MCF 10A (cell line): Measurements from ENCODE around the gene ELK3. TPM values are rescaled to one million over a fixed set of nuclear protein-coding genes. Genes with fewer than 3 reads are reported as not detected.

Experiments
- BruUV-seq: library from RNA; stranded (reverse); fragments of 400-500 nt; replicated peaks from 2 replicates; lab custom pipeline; 2021; lab: Mats Ljungman, UMichigan
- CTCF ChIA-PET: fragments of 300-600 bp; sonication (Branson Sonifier 250); formaldehyde crosslinking; extraction: SDS; loops from one replicate; lab custom pipeline; 2021; ENCODE audit warnings: antibody characterized with exemption, inconsistent platforms; lab: Yijun Ruan, JAX
- POLR2A ChIA-PET: fragments of 300-600, 350-650 bp; sonication (Branson Sonifier 250); formaldehyde crosslinking; extraction: SDS; loops from one replicate; lab custom pipeline; 2020; ENCODE audit warnings: antibody characterized with exemption, inconsistent platforms; lab: Yijun Ruan, JAX
- DNase-seq: peaks from one replicate; pipeline ENCODE4 v3.0.0-alpha.2; 2018; ENCODE audit not compliant: unreplicated experiment
- H3K27ac Mint-ChIP-seq: one replicate; pipeline ENCODE4 v1.8.0; 2022; ENCODE audit warnings: mild to moderate bottlenecking, low read depth, mixed read lengths; ENCODE audit not compliant: unreplicated experiment
- H3K27me3 Mint-ChIP-seq: one replicate; pipeline ENCODE4 v1.8.0; 2022; ENCODE audit warnings: mixed read lengths; ENCODE audit not compliant: insufficient read depth, unreplicated experiment
- H3K36me3 Mint-ChIP-seq: one replicate; pipeline ENCODE4 v1.8.0; 2022; ENCODE audit warnings: mild to moderate bottlenecking, moderate library complexity, mixed read lengths; ENCODE audit not compliant: insufficient read depth, unreplicated experiment
- H3K4me1 Mint-ChIP-seq: one replicate; pipeline ENCODE4 v1.8.0; 2022; ENCODE audit warnings: mixed read lengths; ENCODE audit not compliant: insufficient read depth, unreplicated experiment
- H3K4me3 Mint-ChIP-seq: one replicate; pipeline ENCODE4 v1.8.0; 2022; ENCODE audit warnings: mild to moderate bottlenecking, moderate library complexity, mixed read lengths; ENCODE audit not compliant: unreplicated experiment
- H3K9me3 Mint-ChIP-seq: one replicate; pipeline ENCODE4 v1.8.0; 2022; ENCODE audit warnings: mixed read lengths; ENCODE audit not compliant: unreplicated experiment
- intact Hi-C: fragments of 100-400 bp; cut with micrococcal nuclease; formaldehyde crosslinking; loops from 2 replicates; pipeline ENCODE4 v1.14.1; 2022
- total RNA-seq: library from RNA; stranded (reverse); gene quantifications from 2 replicates; pipeline ENCODE4 v1.2.3, GENCODE V29; 2022
- TF ChIP-seq, protein P1 (sequence below): fragments of 200-600 bp; IDR thresholded peaks from one replicate; pipeline ENCODE4 v1.8.0; 2022; ENCODE audit warnings: antibody characterized with exemption, mild to moderate bottlenecking; ENCODE audit not compliant: unreplicated experiment

The ELK3 gene
- total RNA-seq, 1 experiment from 2014 or later, result 50.1 TPM

GRCh38 chr12:96176575-96176974 is 17.6 kb upstream of the ELK3 start:
- Mint-ChIP-seq H3K4me3 (no peak overlapping the region), H3K36me3 (no peaks in the 10 kb centered on the region), H3K27ac (no peak overlapping the region), H3K9me3 (no peaks in the 10 kb centered on the region), H3K27me3 (no peaks in the 10 kb centered on the region), H3K4me1 (no peaks in the 10 kb centered on the region)
- DNase-seq, result no peak
- intact Hi-C loops, result no loop called here
- POLR2A ChIA-PET, result interaction anchor here (0.6 to 1.6 kb wide), 3 partner anchors 16 to 136 kb away, joined by 3 to 4 read pairs (median 3); no protein-coding TSS in a partner anchor
- CTCF ChIA-PET, result interaction anchor here (0.5 to 0.6 kb wide), 3 partner anchors 159 to 1687 kb away, joined by 3 to 4 read pairs (median 3); no protein-coding TSS in a partner anchor
- BruUV-seq, result no TSS peak
- TF ChIP-seq, protein P1, sequence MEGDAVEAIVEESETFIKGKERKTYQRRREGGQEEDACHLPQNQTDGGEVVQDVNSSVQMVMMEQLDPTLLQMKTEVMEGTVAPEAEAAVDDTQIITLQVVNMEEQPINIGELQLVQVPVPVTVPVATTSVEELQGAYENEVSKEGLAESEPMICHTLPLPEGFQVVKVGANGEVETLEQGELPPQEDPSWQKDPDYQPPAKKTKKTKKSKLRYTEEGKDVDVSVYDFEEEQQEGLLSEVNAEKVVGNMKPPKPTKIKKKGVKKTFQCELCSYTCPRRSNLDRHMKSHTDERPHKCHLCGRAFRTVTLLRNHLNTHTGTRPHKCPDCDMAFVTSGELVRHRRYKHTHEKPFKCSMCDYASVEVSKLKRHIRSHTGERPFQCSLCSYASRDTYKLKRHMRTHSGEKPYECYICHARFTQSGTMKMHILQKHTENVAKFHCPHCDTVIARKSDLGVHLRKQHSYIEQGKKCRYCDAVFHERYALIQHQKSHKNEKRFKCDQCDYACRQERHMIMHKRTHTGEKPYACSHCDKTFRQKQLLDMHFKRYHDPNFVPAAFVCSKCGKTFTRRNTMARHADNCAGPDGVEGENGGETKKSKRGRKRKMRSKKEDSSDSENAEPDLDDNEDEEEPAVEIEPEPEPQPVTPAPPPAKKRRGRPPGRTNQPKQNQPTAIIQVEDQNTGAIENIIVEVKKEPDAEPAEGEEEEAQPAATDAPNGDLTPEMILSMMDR, result no peak

DNA sequence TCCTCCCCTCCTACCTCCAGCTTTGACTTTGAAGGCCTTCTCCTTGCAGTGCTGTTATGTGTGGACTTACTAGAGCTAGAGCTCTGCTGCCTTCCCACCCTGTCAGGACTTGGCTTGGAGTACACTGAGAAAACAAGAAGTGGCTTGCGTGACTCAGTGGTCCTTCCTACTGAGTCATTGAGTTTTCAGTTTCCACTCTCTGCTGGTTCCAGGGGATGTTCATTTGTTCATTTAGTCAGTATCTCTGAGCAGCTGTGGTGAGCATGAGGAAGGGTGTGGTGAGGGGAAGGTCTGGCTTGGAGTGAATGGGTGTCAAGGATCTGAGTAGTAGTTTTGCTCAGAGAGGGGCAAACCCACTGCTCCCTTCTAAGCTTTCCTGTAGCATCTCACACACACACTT is 17.2 kb upstream of the ELK3 start:
- no TSS peak for BruUV-seq
- CTCF ChIA-PET, result interaction anchor here (0.5 to 0.7 kb wide), 3 partner anchors 212 to 1687 kb away, joined by 3 read pairs; no protein-coding TSS in a partner anchor
- H3K4me3 Mint-ChIP-seq, result no peak overlapping the region
- no peaks in the 10 kb centered on the region for H3K27me3 Mint-ChIP-seq
- TF ChIP-seq, protein P1, result no peak
- DNase-seq, result peak; percentile 39
- POLR2A ChIA-PET, result interaction anchor here (1.0 to 1.6 kb wide), 2 partner anchors 16 to 18 kb away, joined by 3 to 4 read pairs; no protein-coding TSS in a partner anchor
- H3K27ac Mint-ChIP-seq, result no peak overlapping the region
- no peaks in the 10 kb centered on the region for H3K9me3 Mint-ChIP-seq
- intact Hi-C loops, result no loop called here
- H3K4me1 Mint-ChIP-seq, result no peaks in the 10 kb centered on the region
- no peaks in the 10 kb centered on the region for H3K36me3 Mint-ChIP-seq

DNA sequence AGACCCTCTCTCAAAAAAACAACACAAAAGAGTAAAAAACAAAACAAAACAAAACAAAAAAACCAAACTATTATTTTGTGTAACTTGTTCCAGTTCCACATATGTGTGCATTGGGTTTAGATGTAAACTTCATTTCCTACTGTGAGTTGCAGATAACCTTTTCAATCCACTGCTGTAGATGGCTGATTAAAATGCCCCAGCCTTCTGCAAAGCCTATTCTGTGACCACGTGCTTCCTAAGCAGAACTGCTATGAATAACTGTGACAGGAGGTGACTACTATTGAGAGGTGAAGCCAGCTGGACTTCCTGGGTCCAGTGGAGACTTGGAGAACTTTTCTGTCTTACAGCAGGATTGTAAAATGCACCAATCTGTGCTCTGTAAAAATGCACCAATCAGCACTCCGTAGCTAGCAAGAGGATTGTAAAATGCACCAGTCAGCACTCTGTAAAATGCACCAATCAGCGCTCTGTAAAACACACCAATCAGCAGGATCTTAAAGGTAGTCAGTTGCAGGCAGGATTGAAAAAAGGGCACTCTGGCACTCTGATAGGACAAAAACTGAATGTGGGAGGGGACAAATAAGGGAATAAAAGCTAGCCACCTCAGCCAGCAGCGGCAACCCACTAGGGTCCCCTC is 10.3 kb upstream of the ELK3 start:
- no peak for DNase-seq
- H3K4me3 Mint-ChIP-seq, result no peak overlapping the region
- intact Hi-C loops, result no loop called here
- BruUV-seq, result no TSS peak
- ChIA-PET CTCF (interaction anchor here (0.6 kb wide), 2 partner anchors 92 to 117 kb away, joined by 3 read pairs; no protein-coding TSS in a partner anchor), POLR2A (no interaction called here)
- H3K36me3 Mint-ChIP-seq, result no peaks in the 10 kb centered on the region
- TF ChIP-seq, protein P1, result no peak
- no peaks in the 10 kb centered on the region for H3K9me3 Mint-ChIP-seq
- no peaks in the 10 kb centered on the region for H3K27me3 Mint-ChIP-seq
- peaks cover 7% of the 10 kb centered on the region for H3K4me1 Mint-ChIP-seq
- H3K27ac Mint-ChIP-seq, result no peak overlapping the region

DNA sequence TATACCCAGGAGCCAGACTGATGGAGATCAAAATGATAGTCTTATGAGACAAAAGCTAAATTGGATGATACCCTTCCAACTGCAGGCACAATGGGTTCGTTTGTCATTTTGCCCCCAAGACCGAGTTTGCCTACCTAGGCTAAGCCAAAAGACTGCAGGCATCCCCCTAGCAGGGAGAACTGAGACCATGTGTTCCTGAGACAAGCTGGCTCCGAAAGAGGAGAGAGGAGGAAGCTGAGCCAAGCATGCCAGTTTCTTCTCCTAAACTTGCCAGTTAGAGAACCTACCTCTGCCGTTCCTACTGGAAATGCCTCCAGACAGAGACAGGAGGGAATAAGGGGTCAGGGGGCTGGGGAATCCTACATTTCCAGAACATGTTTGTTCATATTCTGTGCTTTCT is 8.3 kb upstream of the ELK3 start:
- BruUV-seq, result no TSS peak
- DNase-seq, result no peak
- no peaks in the 10 kb centered on the region for H3K9me3 Mint-ChIP-seq
- H3K4me3 Mint-ChIP-seq, result no peak overlapping the region
- CTCF ChIA-PET, result interaction anchor here (1.1 kb wide), 1 partner anchor 27 kb away, joined by 3 read pairs; no protein-coding TSS in a partner anchor
- intact Hi-C loops, result no loop called here
- H3K36me3 Mint-ChIP-seq, result no peaks in the 10 kb centered on the region
- POLR2A ChIA-PET, result interaction anchor here (0.6 kb wide), 1 partner anchor 368 kb away, joined by 3 read pairs; no protein-coding TSS in a partner anchor
- H3K27me3 Mint-ChIP-seq, result no peaks in the 10 kb centered on the region
- no peak overlapping the region for H3K27ac Mint-ChIP-seq
- peaks cover 7% of the 10 kb centered on the region for H3K4me1 Mint-ChIP-seq
- TF ChIP-seq, protein P1, result no peak
